GM23248 (cell line): ENCODE measurements around the gene FFAR2.

ENCODE experiments used
- EZH2 ChIP-seq: fragments of 200-600 bp; sonication (generic); IDR thresholded peaks from 2 replicates; pipeline ENCODE4 v1.6.1; 2018; ENCODE audit warnings: antibody characterized with exemption, mild to moderate bottlenecking; ENCODE audit not compliant: insufficient read depth, poor library complexity, severe bottlenecking
- EZH2phosphoT487 ChIP-seq: fragments of 200-600 bp; sonication (generic); IDR thresholded peaks from 2 replicates; pipeline ENCODE4 v1.6.1; 2018; ENCODE audit warnings: antibody characterized with exemption, moderate library complexity, mild to moderate bottlenecking, low read depth; ENCODE audit not compliant: insufficient read depth

- TF ChIP-seq EZH2 (no peak), EZH2phosphoT487 (no peak)
Observed at GRCh38 chr19:35417713-35418534, 30.1 kb upstream of the FFAR2 start.
